ENCODE measurements around the gene TMEM196. TPM values are rescaled to one million over a fixed set of nuclear protein-coding genes. Genes with fewer than 3 reads are reported as not detected.

Gene TMEM196
- total RNA-seq, 1 experiment from 2014 or later, result not detected

- no peaks in the 10 kb centered on the region for H3K4me1 ChIP-seq (ENCODE audit: control insufficient read depth, insufficient read depth, low read length)
- CTCF ChIA-PET, result no interaction called here
- TF ChIP-seq TCF7L2 (IDR thresholded peaks at IDR 0.05; ENCODE audit: low read depth, low read length) (no peak), CTCF (IDR thresholded peaks at IDR 0.05) (no peak), SIN3A (IDR thresholded peaks at IDR 0.05; ENCODE audit: borderline replicate concordance, insufficient read depth, low read depth, low read length) (no peak), POLR2AphosphoS5 (IDR thresholded peaks at IDR 0.05; ENCODE audit: low read depth, low read length) (no peak)
- DNase-seq (ENCODE audit: low read depth, low spot score), result no peak
- H3K27ac ChIP-seq (ENCODE audit: low read length), result no peak overlapping the region
- ATAC-seq, result no peak
- no peaks in the 10 kb centered on the region for H3K36me3 ChIP-seq (ENCODE audit: control insufficient read depth, insufficient read depth, low read length)
- no peaks in the 10 kb centered on the region for H3K9me3 ChIP-seq (ENCODE audit: control insufficient read depth, insufficient read depth, low read depth, low read length)
- H3K27me3 ChIP-seq (ENCODE audit: control insufficient read depth, insufficient read depth, low read length), result no peaks in the 10 kb centered on the region
- no peak overlapping the region for H3K4me3 ChIP-seq (ENCODE audit: low read depth in 2 of 2, low read length in 2 of 2)
- POLR2A ChIA-PET, result no interaction called here
- in situ Hi-C loops (cut with HindIII; ENCODE audit: low pct_unique_long_range_greater_than_20kb, low sequenced_read_pairs), result no loop called here
- intact Hi-C loops (cut with micrococcal nuclease; ENCODE audit: unreplicated experiment), result no loop called here
- no TSS peak for BruUV-seq (replicated peaks)
Measured at GRCh38 chr7:19815546-19815945, 42.1 kb upstream of the TMEM196 start.

GRCh38 chr7:19814776-19815175 is 41.4 kb upstream of the TMEM196 start:
- in situ Hi-C loops (cut with HindIII; ENCODE audit: low pct_unique_long_range_greater_than_20kb, low sequenced_read_pairs) (no loop called here), intact Hi-C loops (cut with micrococcal nuclease; ENCODE audit: unreplicated experiment) (no loop called here)
- BruUV-seq (replicated peaks), result no TSS peak
- no peak for DNase-seq (ENCODE audit: low read depth, low spot score)
- H3K4me1 ChIP-seq (ENCODE audit: control insufficient read depth, insufficient read depth, low read length), result no peaks in the 10 kb centered on the region
- H3K4me3 ChIP-seq (ENCODE audit: low read depth in 2 of 2, low read length in 2 of 2), result no peak overlapping the region
- POLR2A ChIA-PET, result no interaction called here
- H3K27ac ChIP-seq (ENCODE audit: low read length), result no peak overlapping the region
- no peak for TF ChIP-seq CTCF (IDR thresholded peaks at IDR 0.05)
- TF ChIP-seq REST (IDR thresholded peaks at IDR 0.05; ENCODE audit: insufficient read depth in 1 of 2, low read depth in 2 of 2, low read length in 1 of 2), result no peak
- no peak for TF ChIP-seq TCF7L2 (IDR thresholded peaks at IDR 0.05; ENCODE audit: low read depth, low read length)
- no peak for TF ChIP-seq POLR2AphosphoS5 (IDR thresholded peaks at IDR 0.05; ENCODE audit: low read depth, low read length)
- no peak for TF ChIP-seq SIN3A (IDR thresholded peaks at IDR 0.05; ENCODE audit: borderline replicate concordance, insufficient read depth, low read depth, low read length)
- no peak for ATAC-seq
- no peaks in the 10 kb centered on the region for H3K9me3 ChIP-seq (ENCODE audit: control insufficient read depth, insufficient read depth, low read depth, low read length)
- CTCF ChIA-PET, result interaction anchor here (0.6 kb wide), 1 partner anchor 323 kb away, joined by 10 read pairs; no protein-coding TSS in a partner anchor
- H3K36me3 ChIP-seq (ENCODE audit: control insufficient read depth, insufficient read depth, low read length), result no peaks in the 10 kb centered on the region
- H3K27me3 ChIP-seq (ENCODE audit: control insufficient read depth, insufficient read depth, low read length), result no peaks in the 10 kb centered on the region
